ENCODE measurements around the gene TPX2. TPM values are rescaled to one million over a fixed set of nuclear protein-coding genes. Genes with fewer than 3 reads are reported as not detected.

Gene TPX2
- total and polyA plus RNA-seq, 2 of the 8 experiments (the other 6 are each of a cell fraction or from before 2014, with no cell fraction given) = 43.6 to 125 TPM

DNA sequence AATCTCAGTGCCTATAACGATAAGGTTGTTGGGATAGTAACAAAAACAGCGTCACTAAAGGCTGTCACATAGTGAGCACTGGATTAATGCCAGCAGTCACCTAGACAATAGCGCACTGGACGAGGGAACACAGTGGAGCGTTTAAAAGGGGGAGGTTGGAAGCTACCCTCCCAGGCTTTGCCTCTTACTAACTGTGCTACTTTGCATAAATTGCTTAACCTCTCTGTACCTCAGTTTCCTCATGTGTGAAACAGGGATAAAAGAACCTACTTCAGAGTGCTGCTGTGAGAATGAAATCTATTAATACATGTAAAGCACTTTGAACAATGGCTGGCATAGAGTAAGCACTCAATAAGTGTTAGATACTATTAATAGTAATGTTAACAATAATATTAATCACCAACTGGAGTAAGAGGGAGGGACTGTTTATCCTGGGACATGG, 27.0 kb upstream of the TPX2 start (continued):
- TF ChIP-seq, protein P1, sequence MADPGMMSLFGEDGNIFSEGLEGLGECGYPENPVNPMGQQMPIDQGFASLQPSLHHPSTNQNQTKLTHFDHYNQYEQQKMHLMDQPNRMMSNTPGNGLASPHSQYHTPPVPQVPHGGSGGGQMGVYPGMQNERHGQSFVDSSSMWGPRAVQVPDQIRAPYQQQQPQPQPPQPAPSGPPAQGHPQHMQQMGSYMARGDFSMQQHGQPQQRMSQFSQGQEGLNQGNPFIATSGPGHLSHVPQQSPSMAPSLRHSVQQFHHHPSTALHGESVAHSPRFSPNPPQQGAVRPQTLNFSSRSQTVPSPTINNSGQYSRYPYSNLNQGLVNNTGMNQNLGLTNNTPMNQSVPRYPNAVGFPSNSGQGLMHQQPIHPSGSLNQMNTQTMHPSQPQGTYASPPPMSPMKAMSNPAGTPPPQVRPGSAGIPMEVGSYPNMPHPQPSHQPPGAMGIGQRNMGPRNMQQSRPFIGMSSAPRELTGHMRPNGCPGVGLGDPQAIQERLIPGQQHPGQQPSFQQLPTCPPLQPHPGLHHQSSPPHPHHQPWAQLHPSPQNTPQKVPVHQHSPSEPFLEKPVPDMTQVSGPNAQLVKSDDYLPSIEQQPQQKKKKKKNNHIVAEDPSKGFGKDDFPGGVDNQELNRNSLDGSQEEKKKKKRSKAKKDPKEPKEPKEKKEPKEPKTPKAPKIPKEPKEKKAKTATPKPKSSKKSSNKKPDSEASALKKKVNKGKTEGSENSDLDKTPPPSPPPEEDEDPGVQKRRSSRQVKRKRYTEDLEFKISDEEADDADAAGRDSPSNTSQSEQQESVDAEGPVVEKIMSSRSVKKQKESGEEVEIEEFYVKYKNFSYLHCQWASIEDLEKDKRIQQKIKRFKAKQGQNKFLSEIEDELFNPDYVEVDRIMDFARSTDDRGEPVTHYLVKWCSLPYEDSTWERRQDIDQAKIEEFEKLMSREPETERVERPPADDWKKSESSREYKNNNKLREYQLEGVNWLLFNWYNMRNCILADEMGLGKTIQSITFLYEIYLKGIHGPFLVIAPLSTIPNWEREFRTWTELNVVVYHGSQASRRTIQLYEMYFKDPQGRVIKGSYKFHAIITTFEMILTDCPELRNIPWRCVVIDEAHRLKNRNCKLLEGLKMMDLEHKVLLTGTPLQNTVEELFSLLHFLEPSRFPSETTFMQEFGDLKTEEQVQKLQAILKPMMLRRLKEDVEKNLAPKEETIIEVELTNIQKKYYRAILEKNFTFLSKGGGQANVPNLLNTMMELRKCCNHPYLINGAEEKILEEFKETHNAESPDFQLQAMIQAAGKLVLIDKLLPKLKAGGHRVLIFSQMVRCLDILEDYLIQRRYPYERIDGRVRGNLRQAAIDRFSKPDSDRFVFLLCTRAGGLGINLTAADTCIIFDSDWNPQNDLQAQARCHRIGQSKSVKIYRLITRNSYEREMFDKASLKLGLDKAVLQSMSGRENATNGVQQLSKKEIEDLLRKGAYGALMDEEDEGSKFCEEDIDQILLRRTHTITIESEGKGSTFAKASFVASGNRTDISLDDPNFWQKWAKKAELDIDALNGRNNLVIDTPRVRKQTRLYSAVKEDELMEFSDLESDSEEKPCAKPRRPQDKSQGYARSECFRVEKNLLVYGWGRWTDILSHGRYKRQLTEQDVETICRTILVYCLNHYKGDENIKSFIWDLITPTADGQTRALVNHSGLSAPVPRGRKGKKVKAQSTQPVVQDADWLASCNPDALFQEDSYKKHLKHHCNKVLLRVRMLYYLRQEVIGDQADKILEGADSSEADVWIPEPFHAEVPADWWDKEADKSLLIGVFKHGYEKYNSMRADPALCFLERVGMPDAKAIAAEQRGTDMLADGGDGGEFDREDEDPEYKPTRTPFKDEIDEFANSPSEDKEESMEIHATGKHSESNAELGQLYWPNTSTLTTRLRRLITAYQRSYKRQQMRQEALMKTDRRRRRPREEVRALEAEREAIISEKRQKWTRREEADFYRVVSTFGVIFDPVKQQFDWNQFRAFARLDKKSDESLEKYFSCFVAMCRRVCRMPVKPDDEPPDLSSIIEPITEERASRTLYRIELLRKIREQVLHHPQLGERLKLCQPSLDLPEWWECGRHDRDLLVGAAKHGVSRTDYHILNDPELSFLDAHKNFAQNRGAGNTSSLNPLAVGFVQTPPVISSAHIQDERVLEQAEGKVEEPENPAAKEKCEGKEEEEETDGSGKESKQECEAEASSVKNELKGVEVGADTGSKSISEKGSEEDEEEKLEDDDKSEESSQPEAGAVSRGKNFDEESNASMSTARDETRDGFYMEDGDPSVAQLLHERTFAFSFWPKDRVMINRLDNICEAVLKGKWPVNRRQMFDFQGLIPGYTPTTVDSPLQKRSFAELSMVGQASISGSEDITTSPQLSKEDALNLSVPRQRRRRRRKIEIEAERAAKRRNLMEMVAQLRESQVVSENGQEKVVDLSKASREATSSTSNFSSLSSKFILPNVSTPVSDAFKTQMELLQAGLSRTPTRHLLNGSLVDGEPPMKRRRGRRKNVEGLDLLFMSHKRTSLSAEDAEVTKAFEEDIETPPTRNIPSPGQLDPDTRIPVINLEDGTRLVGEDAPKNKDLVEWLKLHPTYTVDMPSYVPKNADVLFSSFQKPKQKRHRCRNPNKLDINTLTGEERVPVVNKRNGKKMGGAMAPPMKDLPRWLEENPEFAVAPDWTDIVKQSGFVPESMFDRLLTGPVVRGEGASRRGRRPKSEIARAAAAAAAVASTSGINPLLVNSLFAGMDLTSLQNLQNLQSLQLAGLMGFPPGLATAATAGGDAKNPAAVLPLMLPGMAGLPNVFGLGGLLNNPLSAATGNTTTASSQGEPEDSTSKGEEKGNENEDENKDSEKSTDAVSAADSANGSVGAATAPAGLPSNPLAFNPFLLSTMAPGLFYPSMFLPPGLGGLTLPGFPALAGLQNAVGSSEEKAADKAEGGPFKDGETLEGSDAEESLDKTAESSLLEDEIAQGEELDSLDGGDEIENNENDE (IDR thresholded peaks at IDR 0.05; ENCODE audit: insufficient replicate concordance, low read length) = no peak
- TF ChIP-seq MAFK (IDR thresholded peaks at IDR 0.05; ENCODE audit: low read depth, low read length) = no peak
- no peak for TF ChIP-seq SP4 (IDR thresholded peaks at IDR 0.05; ENCODE audit: low read length)
- TF ChIP-seq TEAD4 (IDR thresholded peaks at IDR 0.05; ENCODE audit: low read depth, low read length) = no peak
- no peak for TF ChIP-seq CEBPB (IDR thresholded peaks at IDR 0.05; ENCODE audit: low read depth, low read length)
- peak in 1 of 2 experiments; percentile 11; a peak in 1 of 3 replicates for TF ChIP-seq POLR2A (IDR thresholded peaks at IDR 0.05; ENCODE audit: control extremely low read depth in 1 of 2, low read depth in 2 of 2, low read length in 2 of 2)
- no peak for TF ChIP-seq CHD2 (IDR thresholded peaks at IDR 0.05; ENCODE audit: low read length)
